CD1c-positive myeloid dendritic cell (primary cell): ENCODE results near the gene ASB2.
A peak's percentile ranks its signal among the peaks of the same experiment; 100 is the strongest.

ENCODE experiments used
- DNase-seq: peaks from one replicate; pipeline ENCODE4 v3.0.0-alpha.2; 2016; ENCODE audit errors: extremely low spot score

ASB2 gene

DNA sequence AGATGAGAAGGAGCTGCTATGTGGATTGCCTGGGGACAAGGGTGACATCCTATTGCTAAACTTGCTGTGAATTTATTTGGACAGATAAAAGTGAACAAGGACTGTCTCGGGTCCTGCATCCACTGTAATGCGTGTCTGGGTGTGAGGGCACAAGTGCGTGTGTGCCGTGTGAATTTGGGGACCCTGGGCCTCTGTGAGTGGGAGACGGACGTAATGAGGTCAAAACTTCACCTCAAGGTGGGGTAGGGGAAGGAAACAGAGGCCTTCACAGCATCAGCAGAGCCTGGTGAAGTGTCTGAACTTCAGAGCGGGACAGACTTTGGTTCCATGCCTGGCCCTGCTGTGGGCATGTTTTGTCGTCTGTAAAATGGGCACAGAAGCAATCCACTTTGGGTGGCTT is 14.8 kb downstream of the ASB2 start:
- no peak for DNase-seq

GRCh38 chr14:93960774-93961438 is 15.5 kb downstream of the ASB2 start:
- DNase-seq = no peak

- no peak for DNase-seq
Measured at GRCh38 chr14:93960108-93960475, 16.3 kb downstream of the ASB2 start.

DNA sequence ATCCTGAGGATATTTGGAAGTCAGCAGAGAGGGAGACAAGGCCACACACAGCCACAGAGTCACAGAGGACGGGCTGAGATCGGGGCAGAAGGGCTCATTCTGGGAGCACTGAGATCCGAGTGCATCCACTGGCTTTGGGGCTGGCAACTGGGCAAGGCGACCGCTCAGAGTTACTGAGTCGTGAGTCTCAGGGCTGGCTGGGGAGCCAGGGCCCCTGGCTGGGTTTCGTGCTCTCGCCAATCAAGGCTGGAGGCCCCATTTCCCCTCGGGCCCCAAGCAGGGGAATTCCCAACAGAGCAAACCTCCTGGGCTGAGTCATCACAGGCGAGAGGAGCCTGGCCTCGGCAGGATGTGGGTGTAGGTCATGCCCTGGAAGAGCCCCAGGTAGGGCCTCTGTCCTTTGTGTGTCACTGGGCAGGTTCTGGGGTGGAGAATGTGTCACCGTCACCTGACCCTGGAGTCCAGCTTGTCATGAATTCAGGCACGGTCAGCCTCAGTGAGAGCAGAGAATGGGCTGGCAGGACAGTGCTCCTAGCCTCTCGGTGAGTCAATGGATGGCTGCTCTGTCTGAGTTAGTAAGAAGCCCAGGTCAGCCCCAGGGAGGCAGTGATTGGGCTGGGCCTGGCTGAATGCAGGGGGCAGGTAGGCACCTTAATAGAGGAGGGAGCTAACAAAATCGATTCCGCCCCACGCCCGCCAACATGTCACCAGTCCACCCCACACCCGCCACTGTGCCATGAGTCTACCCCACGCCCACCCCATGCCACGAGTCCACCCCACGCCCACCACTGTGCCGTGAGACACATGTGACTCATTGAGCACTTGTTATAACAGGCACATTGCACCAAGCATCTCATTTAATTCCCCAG is 16.9 kb downstream of the ASB2 start:
- peak; percentile 96 for DNase-seq

GRCh38 chr14:93958567-93959238 is 17.7 kb downstream of the ASB2 start:
- no peak for DNase-seq

GRCh38 chr14:93957751-93958566 is 18.4 kb downstream of the ASB2 start:
- DNase-seq = no peak

GRCh38 chr14:93957333-93957710 is 19.0 kb downstream of the ASB2 start:
- DNase-seq = no peak

- no peak for DNase-seq
Measured at GRCh38 chr14:93956514-93957332, 19.6 kb downstream of the ASB2 start.

GRCh38 chr14:93955850-93956481 is 20.4 kb downstream of the ASB2 start:
- no peak for DNase-seq

DNA sequence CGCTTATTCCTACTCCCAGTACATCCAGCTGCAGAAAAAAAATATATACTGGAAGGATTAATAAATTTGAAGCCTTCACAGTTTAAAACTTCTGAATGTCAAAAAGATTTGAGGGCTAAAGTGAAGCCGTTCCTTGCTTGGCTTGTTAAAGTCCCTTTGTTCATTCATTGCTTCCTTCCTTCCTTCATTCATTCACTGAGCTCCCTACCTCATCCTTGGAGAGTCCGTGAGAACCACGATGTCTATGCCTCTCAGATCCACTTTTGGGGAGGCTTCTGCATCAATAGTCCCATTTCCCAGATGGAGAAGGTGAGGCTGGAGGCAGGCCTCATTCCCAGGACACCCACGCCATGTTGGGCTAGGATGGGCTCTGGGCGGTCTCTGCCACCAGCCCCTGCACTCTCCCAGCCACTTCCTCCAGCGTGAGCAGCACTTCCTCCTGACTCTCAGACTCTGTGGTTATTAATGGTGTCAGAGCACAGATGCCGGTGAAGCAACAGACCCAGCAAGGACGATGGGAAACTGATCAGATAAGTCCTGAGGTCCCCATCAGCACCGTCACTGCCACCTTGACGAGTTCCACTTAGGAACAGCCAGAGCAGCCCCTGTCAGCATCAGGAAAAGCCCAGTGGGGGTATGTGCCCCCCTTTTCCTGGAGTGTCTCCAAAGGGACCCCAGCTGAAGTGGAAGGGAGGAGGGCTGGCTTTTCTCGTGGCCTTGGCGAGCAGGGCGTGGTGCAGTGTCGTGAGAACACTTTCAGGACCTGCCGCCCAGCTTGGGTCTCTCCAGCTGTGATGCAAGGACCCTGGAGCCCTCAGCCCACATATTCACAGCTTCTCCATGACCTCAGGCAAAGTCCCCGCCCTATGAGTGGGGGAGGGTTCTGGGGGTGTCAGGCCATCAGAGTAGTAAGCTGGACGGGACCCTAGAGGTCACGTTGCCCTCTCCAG is 21.2 kb downstream of the ASB2 start:
- DNase-seq = peak; percentile 93

GRCh38 chr14:93954516-93954830 is 21.9 kb downstream of the ASB2 start:
- no peak for DNase-seq

- peak; percentile 26 for DNase-seq
Measured at GRCh38 chr14:93953739-93954515, 22.4 kb downstream of the ASB2 start.

DNA sequence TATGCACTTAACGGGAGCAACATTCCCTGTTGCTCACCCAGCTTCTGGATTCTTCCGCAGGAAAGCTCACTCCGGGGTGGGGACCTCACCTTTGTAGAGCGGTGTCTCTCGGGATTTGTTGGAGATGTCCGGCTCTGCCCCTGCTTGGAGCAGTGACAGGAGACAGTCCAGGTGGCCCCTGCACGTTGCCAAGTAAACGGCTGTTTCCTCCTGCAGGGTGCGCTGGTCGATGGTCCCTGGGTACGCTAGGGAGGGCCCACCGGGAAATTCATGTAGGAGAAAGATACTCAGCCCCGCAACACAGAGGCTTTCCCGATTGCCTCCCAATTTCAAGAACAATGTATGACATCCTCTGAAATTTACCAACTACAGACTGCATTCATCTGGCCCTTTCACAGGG is 23.1 kb downstream of the ASB2 start:
- DNase-seq = no peak

- no peak for DNase-seq
Measured at GRCh38 chr14:93952829-93953228, 23.5 kb downstream of the ASB2 start.

- DNase-seq = no peak
Measured at GRCh38 chr14:93951635-93952540, 24.5 kb downstream of the ASB2 start.

- DNase-seq = no peak
Measured at GRCh38 chr14:93950948-93951634, 25.3 kb downstream of the ASB2 start.

DNA sequence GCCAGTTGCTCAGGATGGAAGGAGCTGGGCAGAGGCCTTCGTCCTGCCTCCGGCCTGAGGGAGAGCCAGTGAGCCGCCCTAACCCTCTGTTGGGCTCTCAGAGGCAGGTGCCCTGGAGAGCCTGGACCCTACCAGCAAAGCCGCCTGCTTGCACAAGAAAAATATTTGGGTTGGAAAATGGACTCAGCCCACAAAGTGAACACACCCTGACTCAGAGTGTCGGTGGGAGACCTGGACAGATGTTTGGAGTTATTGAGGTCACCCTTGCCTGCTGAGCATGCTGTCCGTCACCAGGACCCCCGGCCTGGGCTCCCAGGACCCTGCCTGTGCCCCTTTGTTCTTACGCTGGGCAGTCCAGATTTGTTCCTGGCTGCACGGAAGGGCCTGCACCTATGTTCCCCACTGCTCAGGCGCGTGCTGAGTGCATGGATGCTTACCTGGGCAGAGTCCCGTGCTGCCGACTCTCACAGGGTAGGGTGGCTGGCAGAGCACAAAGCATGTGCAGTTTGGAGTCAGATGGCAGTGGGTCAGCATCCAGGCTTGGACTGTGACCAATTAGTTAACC is 26.8 kb downstream of the ASB2 start:
- DNase-seq = no peak
